Measurements from ENCODE around the gene EFCAB11.

DNA sequence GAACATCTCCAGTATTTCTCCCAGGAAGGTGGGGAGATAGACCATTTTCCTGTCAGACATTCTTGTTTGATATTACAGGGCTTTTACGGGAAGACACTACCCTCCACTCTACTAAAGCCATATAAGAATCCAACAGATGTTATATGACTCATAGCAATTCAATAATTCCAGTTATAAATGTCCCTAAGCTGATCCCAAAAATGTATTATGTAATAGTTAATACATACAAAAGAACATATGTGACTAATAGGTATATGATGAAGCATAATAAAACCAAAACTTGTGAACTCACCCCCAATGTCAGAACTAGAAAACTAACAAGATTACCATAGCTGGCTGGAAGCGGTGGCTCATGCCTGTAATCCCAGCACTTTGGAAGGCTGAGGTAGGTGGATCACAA is 84.2 kb downstream of the EFCAB11 start:
- TF ChIP-seq, protein P1, sequence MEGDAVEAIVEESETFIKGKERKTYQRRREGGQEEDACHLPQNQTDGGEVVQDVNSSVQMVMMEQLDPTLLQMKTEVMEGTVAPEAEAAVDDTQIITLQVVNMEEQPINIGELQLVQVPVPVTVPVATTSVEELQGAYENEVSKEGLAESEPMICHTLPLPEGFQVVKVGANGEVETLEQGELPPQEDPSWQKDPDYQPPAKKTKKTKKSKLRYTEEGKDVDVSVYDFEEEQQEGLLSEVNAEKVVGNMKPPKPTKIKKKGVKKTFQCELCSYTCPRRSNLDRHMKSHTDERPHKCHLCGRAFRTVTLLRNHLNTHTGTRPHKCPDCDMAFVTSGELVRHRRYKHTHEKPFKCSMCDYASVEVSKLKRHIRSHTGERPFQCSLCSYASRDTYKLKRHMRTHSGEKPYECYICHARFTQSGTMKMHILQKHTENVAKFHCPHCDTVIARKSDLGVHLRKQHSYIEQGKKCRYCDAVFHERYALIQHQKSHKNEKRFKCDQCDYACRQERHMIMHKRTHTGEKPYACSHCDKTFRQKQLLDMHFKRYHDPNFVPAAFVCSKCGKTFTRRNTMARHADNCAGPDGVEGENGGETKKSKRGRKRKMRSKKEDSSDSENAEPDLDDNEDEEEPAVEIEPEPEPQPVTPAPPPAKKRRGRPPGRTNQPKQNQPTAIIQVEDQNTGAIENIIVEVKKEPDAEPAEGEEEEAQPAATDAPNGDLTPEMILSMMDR (IDR thresholded peaks at IDR 0.05; ENCODE audit: insufficient read depth, low read depth, low read length): no peak
- no peak for TF ChIP-seq EZH2 (IDR thresholded peaks at IDR 0.05; ENCODE audit: insufficient read depth, low read length)
